Mucosa of descending colon (tissue), 3 donors: ENCODE measurements around the gene KDM4E. TPM values are rescaled to one million over a fixed set of nuclear protein-coding genes. Genes with fewer than 3 reads are reported as not detected.
"Not testable (repeated sequence)": the region's sequence is repeated elsewhere in the genome, so short reads cannot be mapped to it uniquely, and the experiment has no call there.

Experiments used
- ATAC-seq: fragments of 200-7000 bp; cut with Tn5 transposase; one replicate; pipeline ENCODE4 v1.9.1; 2020; ENCODE audit warnings: mild to moderate bottlenecking, moderate library complexity
- DNase-seq, 3 donors: peaks; one replicate each; pipeline ENCODE4 v3.0.0-alpha.2; 2020
- H3K36me3 ChIP-seq: fragments of 200-600 bp; one replicate; pipeline ENCODE4 v1.8.0; 2021; ENCODE audit warnings: low read depth, mild to moderate bottlenecking
- H3K4me1 ChIP-seq: fragments of 200-600 bp; one replicate; pipeline ENCODE4 v1.8.0; 2021; ENCODE audit warnings: low read depth, mild to moderate bottlenecking
- H3K4me3 ChIP-seq: fragments of 200-600 bp; one replicate; pipeline ENCODE4 v1.8.0; 2021; ENCODE audit warnings: mild to moderate bottlenecking
- H3K9me3 ChIP-seq: fragments of 200-600 bp; one replicate; pipeline ENCODE4 v1.8.0; 2021; ENCODE audit warnings: mild to moderate bottlenecking
- intact Hi-C, 2 donors: fragments of 100-400 bp; cut with DNase I in 1 of 2; cut with micrococcal nuclease in 1 of 2; formaldehyde crosslinking; loops; one replicate each; pipeline versions ENCODE4 v1.11.0 to v1.11.1; 2022; cut with DNase I, micrococcal nuclease
- total RNA-seq, 3 donors: library from RNA; stranded (reverse); fragmentation: NEBNext Ultra II Directional in 2 of 3; extraction: Animal tissue kit (Norgen Biotek cat#: 25700) in 2 of 3; gene quantifications; one replicate each; pipeline versions ENCODE4 v1.2.1 to v1.2.4, GENCODE V29; 2021 to 2023
- TF ChIP-seq, protein P1 (sequence below): fragments of 200-600 bp; IDR thresholded peaks from one replicate; pipeline ENCODE4 v1.8.0; 2022; ENCODE audit warnings: antibody characterized with exemption, mild to moderate bottlenecking
- donor health status: DM: no; HTN: no; CAD: no; lungs with moderate emphysema.
- donor health status: DM: no; HTN: no; CAD: no.
- donor health status: DM: no; HTN: yes; CAD: no.

The KDM4E gene
- total RNA-seq, 3 donors from 2014 or later = not detected

DNA sequence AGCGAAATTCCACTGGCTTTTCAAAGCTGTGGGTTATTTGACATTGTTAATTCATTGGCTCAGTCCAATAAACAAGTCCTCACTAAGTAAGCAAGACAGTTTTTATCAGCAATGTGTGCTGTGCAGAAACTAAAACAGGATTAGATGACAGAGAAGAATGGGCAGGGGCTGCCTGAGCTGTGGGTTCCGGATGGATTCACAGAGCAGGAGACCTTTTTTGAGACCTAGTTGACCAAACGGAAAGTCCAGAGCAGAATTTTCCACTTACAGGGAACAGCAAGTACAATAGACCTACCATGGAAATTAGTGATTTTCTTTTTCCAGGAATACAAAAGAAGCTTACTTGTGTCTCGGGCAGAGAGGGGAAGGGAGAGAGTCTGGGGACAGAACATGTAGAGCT lies 19.0 kb downstream of the KDM4E start:
- Histone ChIP-seq H3K4me1 (no peaks in the 10 kb centered on the region), H3K36me3 (no peaks in the 10 kb centered on the region), H3K4me3 (no peak overlapping the region), H3K9me3 (no peaks in the 10 kb centered on the region)
- DNase-seq (no peak), ATAC-seq (no peak)
- TF ChIP-seq, protein P1, sequence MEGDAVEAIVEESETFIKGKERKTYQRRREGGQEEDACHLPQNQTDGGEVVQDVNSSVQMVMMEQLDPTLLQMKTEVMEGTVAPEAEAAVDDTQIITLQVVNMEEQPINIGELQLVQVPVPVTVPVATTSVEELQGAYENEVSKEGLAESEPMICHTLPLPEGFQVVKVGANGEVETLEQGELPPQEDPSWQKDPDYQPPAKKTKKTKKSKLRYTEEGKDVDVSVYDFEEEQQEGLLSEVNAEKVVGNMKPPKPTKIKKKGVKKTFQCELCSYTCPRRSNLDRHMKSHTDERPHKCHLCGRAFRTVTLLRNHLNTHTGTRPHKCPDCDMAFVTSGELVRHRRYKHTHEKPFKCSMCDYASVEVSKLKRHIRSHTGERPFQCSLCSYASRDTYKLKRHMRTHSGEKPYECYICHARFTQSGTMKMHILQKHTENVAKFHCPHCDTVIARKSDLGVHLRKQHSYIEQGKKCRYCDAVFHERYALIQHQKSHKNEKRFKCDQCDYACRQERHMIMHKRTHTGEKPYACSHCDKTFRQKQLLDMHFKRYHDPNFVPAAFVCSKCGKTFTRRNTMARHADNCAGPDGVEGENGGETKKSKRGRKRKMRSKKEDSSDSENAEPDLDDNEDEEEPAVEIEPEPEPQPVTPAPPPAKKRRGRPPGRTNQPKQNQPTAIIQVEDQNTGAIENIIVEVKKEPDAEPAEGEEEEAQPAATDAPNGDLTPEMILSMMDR = no peak
- intact Hi-C loops = no loop called here

DNA sequence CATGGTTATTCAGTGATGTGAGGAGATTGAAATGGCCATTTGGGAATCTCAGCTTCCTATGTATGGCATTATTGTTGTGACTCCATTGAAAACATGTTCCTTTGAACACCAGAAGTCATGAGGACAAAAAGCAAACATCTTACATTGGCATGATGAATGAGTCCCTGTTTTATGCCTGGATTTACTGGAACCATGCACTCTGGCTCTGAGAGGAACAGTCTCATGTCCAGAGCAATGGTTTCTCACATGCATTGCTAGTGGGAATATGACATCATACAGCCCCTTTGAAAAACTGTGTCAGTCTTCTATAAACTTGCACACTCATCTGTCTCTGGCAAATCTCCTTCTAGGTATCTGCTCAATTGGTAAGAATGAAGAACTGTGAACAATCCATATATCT lies 20.8 kb downstream of the KDM4E start:
- DNase-seq = no peak

DNA sequence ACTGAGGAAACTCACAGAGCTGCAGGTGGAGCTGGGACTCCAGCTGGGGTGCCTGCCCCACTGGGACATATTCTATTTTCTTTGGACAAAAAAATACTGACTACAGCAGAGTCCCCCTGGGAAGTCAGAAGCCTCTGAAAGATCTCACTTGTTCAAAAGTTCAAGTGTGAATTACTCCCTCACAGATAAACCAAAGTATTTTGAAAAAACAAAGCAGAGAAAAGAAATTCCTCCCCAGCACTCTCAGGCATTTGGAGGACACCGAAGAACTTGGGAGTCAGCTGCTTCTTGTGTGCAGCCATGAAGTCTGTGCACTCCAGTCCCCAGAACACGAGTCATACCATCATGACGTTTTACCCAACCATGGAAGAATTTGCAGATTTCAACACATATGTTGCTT lies 24.1 kb downstream of the KDM4E start, which contains the start of gene KDM4F:
KDM4F (plus strand) TSS at position 301 of the 400 bp plus-strand sequence.
- H3K4me1 ChIP-seq, ATAC-seq, H3K36me3 ChIP-seq, DNase-seq, intact Hi-C loops, H3K9me3 ChIP-seq, H3K4me3 ChIP-seq: not testable (repeated sequence)

More for the DNA sequence above, 20.8 kb downstream of the KDM4E start:
- Histone ChIP-seq H3K4me1 (peaks cover 3% of the 10 kb centered on the region), H3K36me3 (no peaks in the 10 kb centered on the region), H3K4me3 (no peak overlapping the region), H3K9me3 (no peaks in the 10 kb centered on the region)
- intact Hi-C loops = no loop called here
- no peak for ATAC-seq
- TF ChIP-seq, protein P1 = no peak

DNA sequence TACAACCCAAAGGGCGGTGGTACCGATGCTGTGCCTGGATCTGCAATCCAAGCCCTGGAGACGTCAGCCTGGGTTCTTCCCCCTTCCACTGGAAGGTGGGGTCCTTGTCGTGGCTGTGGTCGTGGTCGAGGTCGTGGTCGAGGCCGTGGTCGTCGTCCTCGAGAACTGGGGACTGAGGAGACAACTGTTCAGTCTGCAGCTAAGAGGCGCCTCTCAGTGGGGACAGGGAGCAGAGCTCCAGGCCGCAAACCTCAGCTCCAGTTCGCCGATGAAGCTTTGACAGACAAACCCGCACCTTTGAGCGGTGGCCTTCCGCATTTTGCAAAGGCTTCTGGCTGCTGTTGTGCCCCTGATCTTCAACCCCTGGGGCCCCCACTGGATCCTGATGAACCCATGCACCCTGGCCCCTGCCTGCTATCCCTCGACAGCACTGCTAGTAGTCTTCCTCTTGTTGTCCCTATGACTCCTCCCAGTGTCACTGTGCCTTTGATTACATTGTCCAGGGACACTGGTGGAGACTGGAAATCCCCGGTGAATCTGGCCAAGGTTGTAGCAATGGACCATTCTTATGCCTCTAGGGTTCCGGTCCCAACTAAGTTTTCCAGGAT lies 25.6 kb downstream of the KDM4E start:
- no peak for ATAC-seq
- Histone ChIP-seq H3K9me3 (no peaks in the 10 kb centered on the region), H3K4me1 (peaks cover 3% of the 10 kb centered on the region), H3K36me3 (no peaks in the 10 kb centered on the region), H3K4me3 (no peak overlapping the region)
- TF ChIP-seq, protein P1 = no peak
- DNase-seq = no peak
- intact Hi-C loops = no loop called here

DNA sequence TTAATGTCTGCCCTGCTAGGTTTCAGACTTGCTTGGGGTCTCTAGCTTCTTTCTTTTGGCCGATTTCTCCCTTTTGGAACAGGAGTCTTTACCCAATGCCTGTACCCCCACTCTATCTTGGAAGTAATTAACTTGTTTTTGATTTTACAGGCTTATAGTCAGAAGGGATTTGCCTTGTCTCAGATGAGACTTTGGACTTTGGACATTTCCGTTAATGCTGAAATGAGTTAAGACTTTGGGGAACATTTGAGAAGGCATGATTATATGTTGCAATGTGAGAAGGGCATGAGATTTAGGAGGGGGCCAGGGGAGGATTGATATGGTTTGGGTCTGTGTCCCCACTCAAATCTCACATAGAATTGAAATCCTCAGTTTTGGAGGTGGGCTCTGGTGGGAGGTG lies 29.3 kb downstream of the KDM4E start:
- ATAC-seq = no peak
- intact Hi-C loops = no loop called here
- peaks cover 3% of the 10 kb centered on the region for H3K4me1 ChIP-seq
- TF ChIP-seq, protein P1 = no peak
- no peak for DNase-seq
- no peaks in the 10 kb centered on the region for H3K9me3 ChIP-seq
- H3K36me3 ChIP-seq = no peaks in the 10 kb centered on the region
- H3K4me3 ChIP-seq = no peak overlapping the region

DNA sequence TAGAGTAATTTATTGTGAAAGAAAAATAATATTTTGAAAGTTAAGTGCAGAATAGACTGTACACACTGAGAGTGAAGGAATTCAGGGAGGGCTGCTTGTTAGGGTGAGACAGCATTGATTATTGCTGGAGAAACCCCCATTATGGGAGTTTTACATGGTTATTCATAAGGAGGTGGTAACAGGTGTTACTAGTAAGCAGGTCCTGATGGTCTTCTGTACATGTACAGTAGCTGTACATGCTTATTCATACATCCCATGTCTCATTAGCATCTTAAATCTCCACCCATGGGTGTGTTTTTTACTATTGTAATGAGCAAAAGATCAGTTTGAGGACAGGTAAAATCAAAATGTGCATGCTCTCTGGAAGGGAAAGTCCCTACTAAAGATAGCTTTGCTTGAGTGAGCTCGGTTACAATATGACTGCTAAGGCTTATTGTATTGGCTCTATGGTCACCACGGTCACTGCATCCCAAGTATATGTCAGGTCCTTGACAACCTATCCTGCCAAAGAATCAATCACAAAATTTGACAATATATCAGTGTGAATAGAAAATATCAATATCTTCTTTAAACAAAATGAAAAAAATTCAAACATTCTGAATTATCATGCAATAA lies 30.3 kb downstream of the KDM4E start:
- H3K4me1 ChIP-seq = no peaks in the 10 kb centered on the region
- H3K9me3 ChIP-seq = no peaks in the 10 kb centered on the region
- H3K4me3 ChIP-seq = no peak overlapping the region
- no peak for ATAC-seq
- no peak for DNase-seq
- TF ChIP-seq, protein P1 = no peak
- H3K36me3 ChIP-seq = no peaks in the 10 kb centered on the region
- intact Hi-C loops = no loop called here
